UCSD-AML1 (cell line): ENCODE data around the gene PTGES3.

ENCODE experiments used
- DNase-seq: peaks from one replicate; lab custom pipeline; 2025; ENCODE audit not compliant: unreplicated experiment; lab: John Stamatoyannopoulos, UW

The PTGES3 gene

DNA sequence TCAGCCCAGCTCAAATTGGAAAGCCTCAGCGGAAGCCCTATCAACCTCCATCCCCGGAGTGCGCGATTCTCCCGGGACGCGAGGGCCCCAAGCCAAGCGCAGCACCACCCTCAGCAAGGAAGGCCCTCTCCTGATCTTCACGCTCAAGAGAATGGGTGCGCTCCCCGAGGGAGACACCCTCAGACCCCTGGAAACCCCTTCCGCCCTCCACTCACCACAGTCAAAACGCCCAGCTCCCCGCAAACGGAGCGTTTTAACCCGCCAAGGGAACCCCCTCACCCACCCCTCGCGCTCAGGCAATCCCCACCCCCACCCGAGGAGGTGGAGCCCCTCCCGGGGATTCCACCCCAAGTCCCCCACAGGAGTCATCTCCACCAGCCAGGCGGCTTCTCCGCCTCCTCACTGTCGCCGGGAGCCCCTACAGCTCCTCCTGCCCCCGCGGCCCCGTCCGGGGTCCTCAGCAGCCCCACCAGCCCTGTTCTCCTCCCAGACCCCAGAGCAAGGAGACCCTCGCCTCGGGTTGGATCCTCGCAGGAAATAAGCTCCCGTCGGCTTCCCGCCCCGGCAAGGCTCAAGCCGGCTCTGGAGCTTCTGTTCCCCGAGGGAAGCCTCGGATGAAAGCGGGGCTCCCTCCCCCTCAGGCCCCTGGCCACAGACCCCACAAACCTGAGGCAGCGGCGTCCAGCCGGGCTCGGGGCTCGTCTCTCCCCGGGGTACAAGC is 58.5 kb downstream of the PTGES3 start:
- peak; percentile 43 for DNase-seq

DNA sequence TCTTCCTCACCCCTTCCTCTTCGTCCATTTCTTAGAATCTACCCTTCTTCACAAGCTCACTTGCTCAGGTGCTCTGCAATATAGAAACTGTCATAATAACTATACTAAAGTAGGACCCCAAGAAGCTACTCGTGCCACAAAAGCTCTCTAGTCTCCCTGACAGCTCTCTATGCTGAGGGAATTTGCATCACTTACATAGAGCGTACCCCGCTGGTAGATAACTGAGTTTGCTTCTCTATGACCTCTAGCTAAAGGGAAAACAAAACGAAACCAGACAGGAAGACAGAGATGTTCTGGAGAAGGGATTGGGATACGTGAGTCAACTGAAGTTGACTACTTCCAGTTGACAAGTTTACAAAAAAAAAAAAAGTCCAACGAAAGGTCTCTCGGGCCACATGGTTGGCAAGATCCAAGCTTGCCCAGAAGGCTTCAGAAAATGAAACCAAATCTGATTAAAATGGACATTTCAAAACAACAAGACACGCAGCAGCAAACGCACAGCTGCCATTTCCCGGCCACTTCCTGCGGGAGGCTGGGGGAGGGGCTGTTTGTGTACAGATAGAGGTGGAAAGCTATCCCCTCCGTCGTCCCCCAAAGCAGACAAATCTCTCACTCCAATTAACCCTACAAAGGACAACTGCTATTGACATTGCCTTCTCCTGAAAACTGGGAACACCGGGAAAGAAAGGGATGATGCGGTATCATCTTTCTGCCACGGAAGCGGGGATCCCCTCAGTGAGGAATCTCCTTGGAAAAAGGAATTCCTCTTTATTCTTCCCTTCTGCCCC is 59.2 kb downstream of the PTGES3 start:
- DNase-seq: peak; percentile 58

DNA sequence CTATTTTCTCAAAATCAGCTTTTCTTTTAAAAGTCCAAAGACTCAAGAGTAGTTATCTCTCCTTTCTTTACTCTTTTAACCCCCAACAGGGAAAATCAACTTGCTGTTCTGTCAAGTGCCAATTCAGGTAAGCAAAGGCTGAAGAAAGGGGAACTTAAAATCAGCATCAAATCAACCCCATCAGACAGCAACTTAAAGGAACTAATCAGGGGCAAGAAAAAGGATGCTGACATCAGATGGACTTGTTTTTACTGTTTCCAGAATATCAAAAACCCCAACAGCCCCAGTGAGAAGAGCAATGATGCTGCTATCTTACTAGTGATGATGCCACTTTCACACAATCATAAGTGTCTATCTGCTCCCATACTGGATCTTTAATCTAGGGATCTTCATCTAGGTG is 61.4 kb downstream of the PTGES3 start:
- no peak for DNase-seq

DNA sequence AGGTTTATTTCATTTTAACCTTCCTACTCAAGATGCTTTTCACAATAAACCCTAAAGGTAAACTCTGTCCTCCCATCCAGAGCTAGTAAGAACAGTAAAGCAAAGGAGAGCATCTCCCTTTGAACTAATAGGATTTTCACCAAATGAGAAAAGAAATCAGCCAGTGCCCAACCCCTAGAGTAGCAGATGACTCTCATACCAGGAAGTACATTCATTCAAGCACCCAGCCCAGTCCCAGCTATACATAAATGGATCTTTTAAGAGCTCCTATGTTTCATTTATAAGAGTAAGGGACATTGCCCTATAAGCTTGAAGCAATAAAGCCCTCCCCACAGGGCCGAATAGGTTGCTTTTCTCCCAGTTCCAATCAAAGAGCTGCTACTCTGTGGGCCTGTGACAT is 65.5 kb downstream of the PTGES3 start:
- no peak for DNase-seq

DNA sequence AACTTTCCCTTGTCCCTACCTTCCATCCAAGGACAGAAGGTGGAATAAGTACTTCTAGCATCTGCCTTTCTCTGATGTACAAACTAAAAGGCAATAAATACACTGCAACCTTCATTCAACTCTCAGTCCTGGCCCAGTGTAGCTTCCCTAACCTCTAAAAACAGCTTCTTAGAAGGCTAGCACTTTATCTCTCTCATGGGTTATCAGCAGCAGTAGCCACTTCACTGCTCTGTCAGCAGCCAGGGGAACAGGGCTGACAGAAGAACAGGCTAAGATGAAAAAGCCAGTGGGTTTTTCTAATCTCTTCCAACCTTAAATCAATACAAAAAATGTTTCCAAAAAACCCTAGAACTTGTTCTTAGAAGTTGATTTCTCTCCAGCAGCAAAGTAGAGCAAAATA is 71.2 kb downstream of the PTGES3 start:
- no peak for DNase-seq

DNA sequence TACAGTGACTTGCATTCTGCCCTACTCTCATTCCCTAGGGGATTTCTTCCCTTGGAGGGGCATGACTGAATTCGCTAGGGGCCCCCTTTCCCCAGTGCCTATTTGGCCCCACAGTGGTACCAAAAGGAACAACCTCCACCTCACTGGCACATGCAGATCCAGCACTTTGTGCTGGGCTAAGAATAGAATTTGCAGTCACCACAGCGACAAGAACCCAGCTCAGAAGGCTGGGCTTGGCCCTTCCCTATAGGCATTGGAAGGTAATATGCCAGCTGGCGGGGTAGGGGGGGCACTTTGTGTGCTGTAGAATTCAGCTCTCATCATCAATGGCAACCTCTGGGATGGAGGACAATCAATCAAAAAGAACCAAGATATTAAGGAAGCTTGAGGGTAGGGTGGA is 71.8 kb downstream of the PTGES3 start:
- DNase-seq: no peak

DNA sequence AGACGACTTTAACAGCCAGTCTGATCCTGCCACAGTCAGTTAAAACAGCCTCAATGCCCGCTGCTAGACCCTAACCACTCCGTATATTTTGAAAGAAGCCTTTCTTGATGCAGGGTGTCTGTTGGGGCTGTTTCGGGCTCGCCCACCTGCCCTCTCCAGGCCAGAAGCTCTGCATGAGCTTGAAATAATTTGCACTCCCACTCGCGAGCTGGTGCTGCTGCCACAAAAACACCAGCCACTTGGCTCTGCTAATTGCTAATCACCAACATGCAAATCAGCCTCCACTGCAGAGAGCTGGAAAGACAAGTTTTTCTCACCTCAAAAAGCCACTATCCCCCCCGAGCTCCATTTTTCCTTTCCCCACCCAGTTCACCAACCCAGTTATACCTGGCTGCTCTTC is 73.5 kb downstream of the PTGES3 start:
- no peak for DNase-seq
